ENCODE measurements around the gene CNN2. TPM values are rescaled to one million over a fixed set of nuclear protein-coding genes. Genes with fewer than 3 reads are reported as not detected.

Gene CNN2
- total and polyA plus RNA-seq, 9 of the 15 experiments (the other 6 are each of a cell fraction or from before 2014, with no cell fraction given): 12.1 to 174 (median 52.7) TPM

- peak; percentile 40 for TF ChIP-seq VEZF1 (CRISPR knock-in tag; IDR thresholded peaks at IDR 0.05)
- peak; percentile 56; the same call in 1 of the 2 replicates for TF ChIP-seq ARID4B (CRISPR knock-in tag; IDR thresholded peaks at IDR 0.05)
- no peak for TF ChIP-seq XRCC5 (IDR thresholded peaks at IDR 0.05; ENCODE audit: low read depth, low read length)
- TF ChIP-seq USF2 (CRISPR knock-in tag; IDR thresholded peaks at IDR 0.05): peak; percentile 84
- peak; percentile 55 for TF ChIP-seq ESRRA (IDR thresholded peaks at IDR 0.05; ENCODE audit: borderline replicate concordance, low read depth)
Observed at GRCh38 chr19:1066748-1067340, 40.4 kb downstream of the CNN2 start, which contains the start of gene ARHGAP45 (continued).
